Uterus (tissue), 2 donors: ENCODE measurements around the gene PGLYRP4.

Source experiments
- CTCF ChIP-seq, 4 experiments: fragments of 200-600 bp in 2 of 4; fragments of 450-650 bp in 2 of 4; sonication (generic) in 2 of 4; IDR thresholded peaks; one replicate each; pipeline ENCODE4 v1.5.1; 2016 to 2019; ENCODE audit warnings: antibody characterized with exemption in 4 of 4, mild to moderate bottlenecking in 2 of 4, moderate library complexity in 1 of 4
- POLR2A ChIP-seq, 2 donors: fragments of 450-650 bp; IDR thresholded peaks; one replicate each; pipeline ENCODE4 v1.6.1; 2016; ENCODE audit warnings: antibody characterized with exemption in 2 of 2, mild to moderate bottlenecking in 1 of 2, moderate library complexity in 1 of 2

GRCh38 chr1:153356392-153357075 is 7.9 kb upstream of the PGLYRP4 start:
- TF ChIP-seq CTCF (IDR thresholded peaks at IDR 0.05): no peak
- no peak for TF ChIP-seq POLR2A (IDR thresholded peaks at IDR 0.05)
